Measurements from ENCODE around the gene GPX2. TPM values are rescaled to one million over a fixed set of nuclear protein-coding genes. Genes with fewer than 3 reads are reported as not detected.

Gene GPX2
- total and polyA plus RNA-seq, 2 of the 8 experiments (the other 6 are each of a cell fraction or from before 2014, with no cell fraction given): 0.30 to 0.89 TPM

DNA sequence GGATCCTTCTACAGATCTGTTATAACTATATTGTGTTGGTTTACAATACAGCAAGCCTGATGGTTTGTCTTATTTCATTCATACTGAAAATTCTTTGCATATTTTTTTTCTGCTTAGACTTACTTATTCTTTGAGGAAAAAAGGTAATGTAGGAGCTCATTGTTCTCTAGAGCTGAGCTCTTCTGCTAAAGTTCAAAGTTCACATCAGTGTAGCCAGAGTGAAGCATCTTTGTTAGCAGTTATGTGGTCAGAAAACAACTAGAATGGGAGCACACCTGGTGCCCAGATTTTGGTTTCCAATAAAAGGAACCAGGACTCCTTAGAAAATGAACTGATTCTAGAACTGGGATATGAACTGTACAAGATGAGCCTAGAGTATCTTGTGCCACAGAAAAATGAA lies 10.3 kb downstream of the GPX2 start (continued):
- TF ChIP-seq CTBP2 (IDR thresholded peaks at IDR 0.05; ENCODE audit: borderline replicate concordance, insufficient read depth, insufficient read length, low read length) (no peak), HDAC2 (IDR thresholded peaks at IDR 0.05; ENCODE audit: borderline replicate concordance in 1 of 2, low read depth in 2 of 2, low read length in 2 of 2) (no peak), PHF8 (conservative IDR thresholded peaks at IDR 0.05; ENCODE audit: low read depth, low read length) (no peak), EGR1 (IDR thresholded peaks at IDR 0.05; ENCODE audit: borderline replicate concordance, low read depth, low read length) (no peak), CHD1 (IDR thresholded peaks at IDR 0.05; ENCODE audit: low read depth, low read length) (no peak), EP300 (IDR thresholded peaks at IDR 0.05; ENCODE audit: borderline replicate concordance in 1 of 2, low read depth in 2 of 2, low read length in 2 of 2) (no peak), HDAC6 (IDR thresholded peaks at IDR 0.05; ENCODE audit: low read depth, low read length) (no peak)
